ENCODE data around the gene LSMEM2. TPM values are rescaled to one million over a fixed set of nuclear protein-coding genes. Genes with fewer than 3 reads are reported as not detected.

Gene LSMEM2
- under 1 TPM in 1 of 4 donors, not detected in 3; 0.30 TPM for total RNA-seq

DNA sequence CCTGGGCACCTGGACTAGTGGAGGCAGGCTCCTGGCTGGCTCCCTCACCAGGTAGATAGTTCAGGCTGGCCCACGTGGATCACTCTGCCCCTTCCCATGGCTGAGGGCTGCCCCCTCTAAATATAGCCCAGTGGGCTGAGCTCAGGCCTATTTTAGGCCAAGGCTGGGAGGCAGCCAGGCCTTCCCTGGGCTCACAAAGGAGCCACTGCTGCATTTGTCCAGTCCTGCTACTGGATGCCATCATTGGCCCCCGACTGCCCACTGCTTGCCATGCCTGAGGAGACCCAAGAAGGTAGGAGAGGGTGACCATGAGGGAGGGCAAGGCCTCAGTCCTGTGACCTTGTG is at the start of gene LSMEM2:
LSMEM2 (plus strand) TSS at position 208 of the 345 bp plus-strand sequence; CDS start at position 235, 27 bp downstream.
- Histone ChIP-seq H3K9me3 (no peaks in the 10 kb centered on the region), H3K27ac (no peak within 1 kb of the TSS), H3K4me1 (peaks cover 22% of the 10 kb centered on the region), H3K4me3 (no peak within 1 kb of the TSS), H3K36me3 (no peaks in the 10 kb centered on the region), H3K27me3 (peaks cover 19% of the 10 kb centered on the region)
- WGBS, result no CpG with 5 or more reads among the region's 2 CpGs
- no peak for TF ChIP-seq POLR2AphosphoS5 (IDR thresholded peaks at IDR 0.05)
- TF ChIP-seq POLR2A (IDR thresholded peaks at IDR 0.05), result no peak
- no peak for DNase-seq (ENCODE audit: low spot score in 2 of 2)

GRCh38 chr3:50229490-50229889 is 49.4 kb upstream of the LSMEM2 start:
- TF ChIP-seq POLR2AphosphoS5 (IDR thresholded peaks at IDR 0.05) (no peak), EP300 (IDR thresholded peaks at IDR 0.05) (no peak), POLR2A (IDR thresholded peaks at IDR 0.05) (no peak), CTCF (IDR thresholded peaks at IDR 0.05) (no peak)
- 67% methylated on average over 1 of the region's 3 CpGs for WGBS
- H3K27ac ChIP-seq, result peak overlapping the region; percentile 37
- H3K27me3 ChIP-seq, result no peaks in the 10 kb centered on the region
- H3K4me3 ChIP-seq, result no peak overlapping the region
- no peaks in the 10 kb centered on the region for H3K9me3 ChIP-seq
- H3K4me1 ChIP-seq, result peaks cover 47% of the 10 kb centered on the region
- DNase-seq (ENCODE audit: low spot score in 2 of 2), result no peak
- no peaks in the 10 kb centered on the region for H3K36me3 ChIP-seq

DNA sequence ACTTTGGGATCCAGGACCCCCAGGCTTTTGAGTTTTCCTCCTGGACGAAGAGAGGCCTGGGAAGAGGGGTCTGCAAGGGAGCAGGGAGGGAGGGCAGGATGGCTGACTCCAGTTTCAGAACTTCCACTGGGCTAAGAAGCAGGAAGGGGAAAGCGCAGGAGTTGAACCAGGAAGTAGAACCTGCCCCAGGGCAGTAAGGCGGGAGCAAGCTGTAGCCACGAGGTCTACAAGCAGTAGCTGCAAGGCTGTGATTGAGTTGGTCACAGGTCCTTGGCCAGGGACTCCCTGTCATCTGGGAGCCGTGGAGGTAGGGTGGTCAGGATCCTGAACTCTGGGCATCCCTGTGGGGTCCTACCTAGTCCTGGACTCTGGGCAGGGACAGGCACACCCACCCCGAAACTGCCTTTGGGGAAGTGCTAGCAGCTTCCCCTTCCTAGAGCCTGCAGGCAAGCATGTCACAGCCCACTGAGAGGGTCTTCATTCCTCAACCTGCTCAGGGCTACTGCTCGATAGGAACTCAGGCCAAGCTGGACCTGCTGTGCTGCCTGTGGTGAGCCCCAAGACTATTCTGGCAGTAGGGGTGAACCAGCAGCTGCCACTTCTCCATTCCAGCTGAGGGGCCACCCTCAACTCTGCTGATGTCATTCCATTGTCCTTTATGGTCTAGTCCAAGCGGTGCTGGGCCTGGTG is 48.6 kb upstream of the LSMEM2 start:
- Histone ChIP-seq H3K36me3 (no peaks in the 10 kb centered on the region), H3K9me3 (no peaks in the 10 kb centered on the region), H3K27ac (peak overlapping the region; percentile 37), H3K4me1 (peaks cover 55% of the 10 kb centered on the region), H3K4me3 (no peak overlapping the region), H3K27me3 (no peaks in the 10 kb centered on the region)
- no peak for DNase-seq (ENCODE audit: low spot score in 2 of 2)
- WGBS, result 94% methylated on average over 6 of the region's 8 CpGs
- TF ChIP-seq POLR2A (IDR thresholded peaks at IDR 0.05) (no peak), EP300 (IDR thresholded peaks at IDR 0.05) (no peak)

- no peaks in the 10 kb centered on the region for H3K9me3 ChIP-seq
- WGBS, result 88% methylated on average over 4 of the region's 4 CpGs
- TF ChIP-seq EP300 (IDR thresholded peaks at IDR 0.05) (no peak), POLR2AphosphoS5 (IDR thresholded peaks at IDR 0.05) (no peak), POLR2A (IDR thresholded peaks at IDR 0.05) (no peak), CTCF (IDR thresholded peaks at IDR 0.05) (no peak)
- no peak for DNase-seq (ENCODE audit: low spot score in 2 of 2)
- H3K27me3 ChIP-seq, result no peaks in the 10 kb centered on the region
- H3K36me3 ChIP-seq, result no peaks in the 10 kb centered on the region
- H3K4me3 ChIP-seq, result no peak overlapping the region
- H3K4me1 ChIP-seq, result peaks cover 57% of the 10 kb centered on the region
- no peak overlapping the region for H3K27ac ChIP-seq
These were observed 48.1 kb upstream of the LSMEM2 start for GRCh38 chr3:50230794-50231125.

DNA sequence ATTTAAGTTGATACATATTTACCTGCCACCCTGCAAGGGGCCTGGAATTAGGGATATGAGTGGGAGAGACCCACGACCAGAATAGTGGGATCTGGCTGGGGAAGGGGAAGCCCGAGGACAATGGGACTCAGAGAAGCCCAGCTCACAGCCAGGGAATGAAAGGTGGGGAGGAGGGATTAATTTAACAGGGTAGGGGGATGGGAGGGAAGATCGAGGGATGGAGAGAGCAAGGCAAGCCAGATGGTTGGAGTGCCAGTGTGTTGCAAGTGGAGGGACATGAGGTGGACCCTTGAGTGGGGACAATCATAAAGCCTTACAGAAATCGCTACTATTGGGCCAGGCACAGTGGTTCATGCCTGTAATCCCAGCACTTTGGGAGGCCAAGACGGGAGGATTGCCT is 47.3 kb upstream of the LSMEM2 start:
- H3K36me3 ChIP-seq, result no peaks in the 10 kb centered on the region
- no peak overlapping the region for H3K4me3 ChIP-seq
- no peaks in the 10 kb centered on the region for H3K27me3 ChIP-seq
- WGBS, result 85% methylated on average over 5 of the region's 5 CpGs
- H3K27ac ChIP-seq, result no peak overlapping the region
- no peak for DNase-seq (ENCODE audit: low spot score in 2 of 2)
- peaks cover 52% of the 10 kb centered on the region for H3K4me1 ChIP-seq
- H3K9me3 ChIP-seq, result no peaks in the 10 kb centered on the region
- TF ChIP-seq CTCF (IDR thresholded peaks at IDR 0.05), result no peak
- TF ChIP-seq EP300 (IDR thresholded peaks at IDR 0.05), result no peak
- no peak for TF ChIP-seq POLR2A (IDR thresholded peaks at IDR 0.05)
- TF ChIP-seq POLR2AphosphoS5 (IDR thresholded peaks at IDR 0.05), result no peak

- 80% methylated on average over 3 of the region's 3 CpGs for WGBS
- Histone ChIP-seq H3K27ac (no peak overlapping the region), H3K4me1 (peaks cover 52% of the 10 kb centered on the region), H3K9me3 (no peaks in the 10 kb centered on the region), H3K4me3 (no peak overlapping the region), H3K27me3 (no peaks in the 10 kb centered on the region), H3K36me3 (no peaks in the 10 kb centered on the region)
- DNase-seq (ENCODE audit: low spot score in 2 of 2), result no peak
- TF ChIP-seq POLR2A (IDR thresholded peaks at IDR 0.05) (no peak), POLR2AphosphoS5 (IDR thresholded peaks at IDR 0.05) (no peak), CTCF (IDR thresholded peaks at IDR 0.05) (no peak), EP300 (IDR thresholded peaks at IDR 0.05) (no peak)
These were observed 46.6 kb upstream of the LSMEM2 start for GRCh38 chr3:50232303-50232702.
